ENCODE results near the gene DCTN2.

DNA sequence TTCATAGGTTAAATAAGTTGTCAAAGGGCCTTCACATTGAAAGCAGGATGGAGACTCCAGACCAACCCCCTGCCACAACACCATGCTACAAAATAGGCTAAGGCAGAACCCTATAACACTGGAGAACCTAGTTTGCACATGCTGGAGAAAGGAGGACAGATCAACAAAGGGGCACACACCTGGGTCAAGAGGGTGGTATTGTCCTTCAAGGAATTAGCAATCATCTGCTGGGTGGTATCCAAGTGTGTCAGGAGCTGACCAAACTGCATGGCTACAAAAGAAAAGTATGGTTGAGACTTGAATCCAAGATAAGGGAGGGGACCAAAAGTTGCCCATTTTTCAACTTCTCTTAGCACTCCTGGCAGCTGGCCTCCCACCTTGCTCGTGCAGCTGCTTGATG lies 15.2 kb downstream of the DCTN2 start:
- TF ChIP-seq, protein P1, sequence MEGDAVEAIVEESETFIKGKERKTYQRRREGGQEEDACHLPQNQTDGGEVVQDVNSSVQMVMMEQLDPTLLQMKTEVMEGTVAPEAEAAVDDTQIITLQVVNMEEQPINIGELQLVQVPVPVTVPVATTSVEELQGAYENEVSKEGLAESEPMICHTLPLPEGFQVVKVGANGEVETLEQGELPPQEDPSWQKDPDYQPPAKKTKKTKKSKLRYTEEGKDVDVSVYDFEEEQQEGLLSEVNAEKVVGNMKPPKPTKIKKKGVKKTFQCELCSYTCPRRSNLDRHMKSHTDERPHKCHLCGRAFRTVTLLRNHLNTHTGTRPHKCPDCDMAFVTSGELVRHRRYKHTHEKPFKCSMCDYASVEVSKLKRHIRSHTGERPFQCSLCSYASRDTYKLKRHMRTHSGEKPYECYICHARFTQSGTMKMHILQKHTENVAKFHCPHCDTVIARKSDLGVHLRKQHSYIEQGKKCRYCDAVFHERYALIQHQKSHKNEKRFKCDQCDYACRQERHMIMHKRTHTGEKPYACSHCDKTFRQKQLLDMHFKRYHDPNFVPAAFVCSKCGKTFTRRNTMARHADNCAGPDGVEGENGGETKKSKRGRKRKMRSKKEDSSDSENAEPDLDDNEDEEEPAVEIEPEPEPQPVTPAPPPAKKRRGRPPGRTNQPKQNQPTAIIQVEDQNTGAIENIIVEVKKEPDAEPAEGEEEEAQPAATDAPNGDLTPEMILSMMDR (IDR thresholded peaks at IDR 0.05) = no peak
- TF ChIP-seq POLR2A (IDR thresholded peaks at IDR 0.05) = no peak

Data from heart left ventricle (tissue), 13 donors.